ENCODE data around the gene KRTAP10-6.
"Not testable (repeated sequence)": the region's sequence is repeated elsewhere in the genome, so short reads cannot be mapped to it uniquely, and the experiment has no call there.

Gene KRTAP10-6

DNA sequence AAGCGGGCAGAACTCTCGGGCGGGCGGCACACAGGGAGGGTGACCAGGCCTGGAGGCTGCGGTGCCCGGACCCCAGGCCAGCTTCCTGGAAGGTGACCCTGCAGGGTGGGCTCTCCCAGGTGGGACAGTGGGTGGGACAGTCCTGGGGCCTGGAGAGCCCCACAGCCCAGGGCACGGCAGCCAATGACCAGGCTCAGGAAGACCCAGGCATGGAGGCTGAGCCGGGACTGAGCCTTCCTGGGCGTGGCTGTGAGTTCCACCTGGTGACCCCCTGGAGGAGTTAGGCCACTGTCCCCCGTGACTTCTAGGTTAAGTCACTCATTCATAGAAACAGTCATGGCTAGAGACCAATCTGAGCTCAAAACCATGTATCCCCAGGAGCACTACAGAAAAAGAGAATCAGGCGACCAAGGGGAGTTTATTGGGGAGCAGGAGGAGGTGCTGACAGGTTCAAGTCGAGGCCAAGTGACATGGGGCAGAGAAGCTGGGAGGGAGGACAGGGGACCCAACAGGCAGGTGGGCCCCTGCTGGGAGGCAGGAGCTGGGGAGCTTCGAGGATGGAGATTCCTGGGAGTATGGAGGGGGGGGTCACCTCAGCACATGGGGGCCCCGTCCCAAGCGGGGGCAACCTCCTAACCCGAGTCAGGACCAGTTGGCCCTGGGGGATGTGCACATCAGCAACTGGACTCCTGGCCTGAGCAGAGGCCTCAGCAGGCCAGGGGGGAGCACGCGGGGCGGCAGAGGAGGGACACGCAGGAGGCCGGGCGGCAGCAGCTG is 13.1 kb downstream of the KRTAP10-6 start:
- 89 to 90% methylated on average over 22 of the region's 22 CpGs for whole genome bisulfite sequencing, 2 experiments
- Histone ChIP-seq H3K36me3 (ENCODE audit: control insufficient read depth, insufficient read depth, low read length) (no peaks in the 10 kb centered on the region), H3K27me3 (ENCODE audit: control insufficient read depth, insufficient read depth, low read length, poor library complexity, severe bottlenecking) (no peaks in the 10 kb centered on the region), H3K27ac (ENCODE audit: insufficient read depth, low read depth, low read length, poor library complexity, severe bottlenecking) (no peak overlapping the region), H3K4me1 (ENCODE audit: control insufficient read depth, insufficient read depth, low read length) (peaks cover 9% of the 10 kb centered on the region), H3K4me3 (ENCODE audit: insufficient read depth, low read depth, low read length) (no peak overlapping the region), H3K9me3 (ENCODE audit: control insufficient read depth, low read length) (no peaks in the 10 kb centered on the region)

DNA sequence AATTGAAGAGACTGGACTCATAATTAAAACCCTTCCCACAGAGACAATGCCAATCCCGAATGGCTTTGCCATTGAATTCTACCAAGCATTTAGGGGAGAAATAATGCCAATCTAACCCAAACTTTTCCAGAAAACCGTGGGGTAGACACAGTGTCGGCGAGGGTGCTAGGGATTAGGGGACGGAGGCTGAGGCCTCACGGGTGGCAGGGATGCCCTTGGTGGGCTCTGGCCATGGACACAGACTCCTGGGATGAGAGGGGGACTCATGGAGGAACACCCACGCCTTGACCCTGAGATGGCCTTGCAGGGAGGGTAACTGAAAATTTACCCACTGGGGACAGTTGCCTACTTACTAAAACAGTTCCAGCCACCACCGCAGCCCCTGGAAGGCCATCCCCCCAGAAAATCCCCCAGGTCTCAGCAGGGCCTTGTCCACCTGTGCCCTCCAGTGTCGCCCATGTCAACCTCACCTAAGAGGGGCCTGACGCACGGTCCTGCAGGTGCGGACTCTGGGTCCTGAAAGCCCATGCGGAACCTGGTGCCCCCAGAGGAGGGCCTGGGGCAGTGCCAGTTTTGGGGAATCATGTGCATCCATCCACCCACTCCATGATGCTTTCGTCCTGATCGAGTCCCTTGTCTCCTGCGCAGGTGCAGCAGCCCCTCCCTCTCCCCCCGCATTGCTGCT is 13.8 kb downstream of the KRTAP10-6 start:
- H3K27me3 ChIP-seq (ENCODE audit: control insufficient read depth, insufficient read depth, low read length, poor library complexity, severe bottlenecking), result no peaks in the 10 kb centered on the region
- peaks cover 6% of the 10 kb centered on the region for H3K4me1 ChIP-seq (ENCODE audit: control insufficient read depth, insufficient read depth, low read length)
- H3K36me3 ChIP-seq (ENCODE audit: control insufficient read depth, insufficient read depth, low read length), result no peaks in the 10 kb centered on the region
- WGBS, 2 experiments, result 95% methylated on average over 17 of the region's 17 CpGs
- no peak overlapping the region for H3K4me3 ChIP-seq (ENCODE audit: insufficient read depth, low read depth, low read length)
- no peaks in the 10 kb centered on the region for H3K9me3 ChIP-seq (ENCODE audit: control insufficient read depth, low read length)
- H3K27ac ChIP-seq (ENCODE audit: insufficient read depth, low read depth, low read length, poor library complexity, severe bottlenecking), result no peak overlapping the region

- Histone ChIP-seq H3K4me1 (ENCODE audit: control insufficient read depth, insufficient read depth, low read length) (peaks cover 6% of the 10 kb centered on the region), H3K27me3 (ENCODE audit: control insufficient read depth, insufficient read depth, low read length, poor library complexity, severe bottlenecking) (no peaks in the 10 kb centered on the region), H3K4me3 (ENCODE audit: insufficient read depth, low read depth, low read length) (no peak overlapping the region), H3K9me3 (ENCODE audit: control insufficient read depth, low read length) (no peaks in the 10 kb centered on the region), H3K27ac (ENCODE audit: insufficient read depth, low read depth, low read length, poor library complexity, severe bottlenecking) (no peak overlapping the region), H3K36me3 (ENCODE audit: control insufficient read depth, insufficient read depth, low read length) (no peaks in the 10 kb centered on the region)
- 96 to 98% methylated on average over 8 to 10 of the region's 10 CpGs for WGBS, 2 experiments
Measured at GRCh38 chr21:44576025-44576420, 16.3 kb downstream of the KRTAP10-6 start.

- H3K4me3 ChIP-seq (ENCODE audit: insufficient read depth, low read depth, low read length), result no peak overlapping the region
Measured at GRCh38 chr21:44575307-44576024, 16.8 kb downstream of the KRTAP10-6 start.

DNA sequence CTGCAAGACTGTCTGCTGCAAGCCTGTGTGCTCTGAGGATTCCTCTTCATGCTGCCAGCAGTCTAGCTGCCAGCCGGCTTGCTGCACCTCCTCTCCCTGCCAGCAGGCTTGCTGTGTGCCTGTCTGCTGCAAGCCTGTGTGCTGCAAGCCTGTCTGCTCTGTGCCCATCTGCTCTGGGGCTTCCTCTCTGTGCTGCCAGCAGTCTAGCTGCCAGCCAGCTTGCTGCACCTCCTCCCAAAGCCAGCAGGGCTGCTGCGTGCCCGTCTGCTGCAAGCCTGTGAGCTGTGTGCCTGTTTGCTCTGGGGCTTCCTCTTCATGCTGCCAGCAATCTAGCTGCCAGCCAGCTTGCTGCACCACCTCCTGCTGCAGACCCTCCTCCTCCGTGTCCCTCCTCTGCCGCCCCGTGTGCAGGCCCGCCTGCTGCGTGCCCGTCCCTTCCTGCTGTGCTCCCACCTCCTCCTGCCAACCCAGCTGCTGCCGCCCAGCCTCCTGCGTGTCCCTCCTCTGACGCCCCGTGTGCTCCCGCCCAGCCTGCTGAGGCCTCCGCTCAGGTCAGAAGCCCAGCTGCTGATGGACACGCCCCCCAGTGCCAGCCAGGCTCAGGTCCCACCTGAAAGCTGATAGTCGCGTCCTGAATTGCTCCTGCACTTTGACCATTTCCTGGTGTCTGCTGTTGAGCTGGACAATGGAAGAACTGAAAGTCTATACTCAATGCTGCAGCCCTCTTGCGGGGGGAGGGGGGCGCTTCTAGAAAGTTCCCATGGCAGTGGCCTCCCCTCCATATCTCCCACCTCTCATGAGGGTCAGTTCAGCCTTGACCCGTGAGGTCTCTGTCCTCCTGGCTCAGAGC is 17.6 kb downstream of the KRTAP10-6 start:
- H3K4me1 ChIP-seq (ENCODE audit: control insufficient read depth, insufficient read depth, low read length), result peaks cover 6% of the 10 kb centered on the region
- H3K27ac ChIP-seq (ENCODE audit: insufficient read depth, low read depth, low read length, poor library complexity, severe bottlenecking), result no peak overlapping the region
- WGBS, 2 experiments, result 72% methylated on average over 21 of the region's 21 CpGs
- H3K36me3 ChIP-seq (ENCODE audit: control insufficient read depth, insufficient read depth, low read length), result no peaks in the 10 kb centered on the region
- H3K9me3 ChIP-seq (ENCODE audit: control insufficient read depth, low read length), result no peaks in the 10 kb centered on the region
- no peak overlapping the region for H3K4me3 ChIP-seq (ENCODE audit: insufficient read depth, low read depth, low read length)
- H3K27me3 ChIP-seq (ENCODE audit: control insufficient read depth, insufficient read depth, low read length, poor library complexity, severe bottlenecking), result no peaks in the 10 kb centered on the region

More at GRCh38 chr21:44575307-44576024, 16.8 kb downstream of the KRTAP10-6 start:
- no peaks in the 10 kb centered on the region for H3K9me3 ChIP-seq (ENCODE audit: control insufficient read depth, low read length)
- no peak overlapping the region for H3K27ac ChIP-seq (ENCODE audit: insufficient read depth, low read depth, low read length, poor library complexity, severe bottlenecking)
- no peaks in the 10 kb centered on the region for H3K36me3 ChIP-seq (ENCODE audit: control insufficient read depth, insufficient read depth, low read length)
- WGBS, 2 experiments, result 94 to 95% methylated on average over 20 of the region's 20 CpGs
- no peaks in the 10 kb centered on the region for H3K27me3 ChIP-seq (ENCODE audit: control insufficient read depth, insufficient read depth, low read length, poor library complexity, severe bottlenecking)
- H3K4me1 ChIP-seq (ENCODE audit: control insufficient read depth, insufficient read depth, low read length), result peaks cover 6% of the 10 kb centered on the region

- H3K4me1 ChIP-seq (ENCODE audit: control insufficient read depth, insufficient read depth, low read length); H3K36me3 ChIP-seq (ENCODE audit: control insufficient read depth, insufficient read depth, low read length); H3K4me3 ChIP-seq (ENCODE audit: insufficient read depth, low read depth, low read length); H3K27me3 ChIP-seq (ENCODE audit: control insufficient read depth, insufficient read depth, low read length, poor library complexity, severe bottlenecking); H3K9me3 ChIP-seq (ENCODE audit: control insufficient read depth, low read length); H3K27ac ChIP-seq (ENCODE audit: insufficient read depth, low read depth, low read length, poor library complexity, severe bottlenecking): not testable (repeated sequence)
- WGBS, 2 experiments, result 85 to 88% methylated on average over 21 to 22 of the region's 25 CpGs
Measured at GRCh38 chr21:44573630-44574456, 18.5 kb downstream of the KRTAP10-6 start, which contains the start of gene KRTAP10-4. KRTAP10-4 (plus strand) TSS chr21:44573729; CDS start chr21:44573759, 30 bp downstream.

DNA sequence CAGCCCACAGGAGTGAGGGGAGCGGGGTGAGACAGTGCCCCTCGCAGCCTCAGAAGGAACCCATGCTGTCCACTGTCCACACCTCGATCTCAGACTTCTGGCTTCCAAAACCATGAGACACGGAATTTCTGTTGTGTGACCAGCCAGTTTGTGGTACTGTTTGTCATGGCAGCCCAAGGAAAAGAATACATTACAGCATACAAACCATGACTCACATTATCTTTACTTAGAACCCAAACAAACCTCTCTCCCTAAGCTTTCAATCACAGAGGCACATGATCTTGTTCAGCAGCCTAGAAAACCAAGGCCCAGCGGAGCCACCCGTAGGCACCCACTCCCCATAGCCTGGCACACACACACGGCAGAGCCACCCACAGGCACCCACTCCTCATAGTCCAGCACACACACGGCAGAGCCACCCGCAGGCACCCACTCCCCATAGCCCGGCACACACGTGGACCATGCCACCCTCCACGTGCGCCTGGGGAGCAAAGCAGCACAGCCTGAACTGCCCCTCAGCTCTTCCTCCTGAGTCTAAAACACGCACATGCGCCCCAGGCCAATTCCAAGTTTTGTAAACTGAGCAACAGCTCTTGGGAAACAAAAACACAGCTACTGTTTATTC is 19.2 kb downstream of the KRTAP10-6 start:
- Histone ChIP-seq H3K36me3 (ENCODE audit: control insufficient read depth, insufficient read depth, low read length) (no peaks in the 10 kb centered on the region), H3K27ac (ENCODE audit: insufficient read depth, low read depth, low read length, poor library complexity, severe bottlenecking) (no peak overlapping the region), H3K4me3 (ENCODE audit: insufficient read depth, low read depth, low read length) (no peak overlapping the region), H3K27me3 (ENCODE audit: control insufficient read depth, insufficient read depth, low read length, poor library complexity, severe bottlenecking) (no peaks in the 10 kb centered on the region), H3K4me1 (ENCODE audit: control insufficient read depth, insufficient read depth, low read length) (peaks cover 6% of the 10 kb centered on the region), H3K9me3 (ENCODE audit: control insufficient read depth, low read length) (no peaks in the 10 kb centered on the region)
- 92 to 93% methylated on average over 15 of the region's 15 CpGs for WGBS, 2 experiments

GRCh38 chr21:44571844-44572782 is 20.2 kb downstream of the KRTAP10-6 start:
- H3K9me3 ChIP-seq (ENCODE audit: control insufficient read depth, low read length), result no peaks in the 10 kb centered on the region
- no peak overlapping the region for H3K27ac ChIP-seq (ENCODE audit: insufficient read depth, low read depth, low read length, poor library complexity, severe bottlenecking)
- no peak overlapping the region for H3K4me3 ChIP-seq (ENCODE audit: insufficient read depth, low read depth, low read length)
- no peaks in the 10 kb centered on the region for H3K36me3 ChIP-seq (ENCODE audit: control insufficient read depth, insufficient read depth, low read length)
- H3K4me1 ChIP-seq (ENCODE audit: control insufficient read depth, insufficient read depth, low read length), result peaks cover 6% of the 10 kb centered on the region
- no peaks in the 10 kb centered on the region for H3K27me3 ChIP-seq (ENCODE audit: control insufficient read depth, insufficient read depth, low read length, poor library complexity, severe bottlenecking)
- 93 to 94% methylated on average over 40 of the region's 40 CpGs for WGBS, 2 experiments

Measured in ectodermal cell (in vitro differentiated cells).